BJ (cell line): ENCODE data around the gene ASH1L. TPM values are rescaled to one million over a fixed set of nuclear protein-coding genes. Genes with fewer than 3 reads are reported as not detected.
A peak's percentile ranks its signal among the peaks of the same experiment; 100 is the strongest.

Source experiments
- CTCF ChIA-PET: fragments of 350-600 bp; formaldehyde crosslinking; extraction: SDS; loops from one replicate; lab custom pipeline; 2021; ENCODE audit warnings: antibody characterized with exemption, inconsistent platforms; lab: Yijun Ruan, JAX
- POLR2A ChIA-PET: fragments of 300-600 bp; sonication (Branson Sonifier 250); formaldehyde crosslinking; extraction: SDS; loops from one replicate; lab custom pipeline; 2021; ENCODE audit warnings: antibody characterized with exemption; lab: Charles Lee
- DNase-seq: peaks from one replicate; pipeline ENCODE4 v3.0.0-alpha.2; 2011; ENCODE audit warnings: low read depth
- H3K27me3 ChIP-seq: 2 replicates; pipeline ENCODE4 v1.6.0; 2011; ENCODE audit warnings: low read length; ENCODE audit not compliant: control insufficient read depth, insufficient read depth
- H3K36me3 ChIP-seq: 2 replicates; pipeline ENCODE4 v1.5.1; 2011; ENCODE audit warnings: low read length; ENCODE audit not compliant: control insufficient read depth, insufficient read depth
- H3K4me3 ChIP-seq: 2 replicates; pipeline ENCODE4 v1.5.1; 2011; ENCODE audit warnings: low read depth, mild to moderate bottlenecking, control low read depth, low read length
- CTCF ChIP-seq: IDR thresholded peaks from 2 replicates; pipeline ENCODE4 v1.5.1; 2011; ENCODE audit warnings: low read depth, mild to moderate bottlenecking, control low read depth, inconsistent platforms, low read length, moderate library complexity; ENCODE audit not compliant: insufficient read depth
- polyA plus RNA-seq: library from polyadenylated mRNA; depleted of rRNA; stranded (reverse); fragments of >200 nt; gene quantifications from 2 replicates; pipeline ENCODE4 v1.2.3, GENCODE V29; 2011

The ASH1L gene
- polyA plus RNA-seq, 1 experiment: 20.9 TPM

- Histone ChIP-seq H3K27me3 (no peaks in the 10 kb centered on the region), H3K4me3 (no peak overlapping the region), H3K36me3 (0 out of 2 replicates have a peak, but pooled peaks cover 2% of the 10 kb centered on the region)
- TF ChIP-seq CTCF: no peak
- ChIA-PET CTCF (interaction anchor here (1.2 kb wide), 1 partner anchor 213 kb away, joined by 3 read pairs; no protein-coding TSS in a partner anchor), POLR2A (interaction anchor here (0.6 kb wide), 1 partner anchor 53 kb away, joined by 3 read pairs; no protein-coding TSS in a partner anchor)
- peak; percentile 26 for DNase-seq
Measured at GRCh38 chr1:155463865-155464650, 98.5 kb downstream of the ASH1L start.

- 0 out of 2 replicates have a peak, but pooled peaks cover 2% of the 10 kb centered on the region for H3K36me3 ChIP-seq
- H3K27me3 ChIP-seq: no peaks in the 10 kb centered on the region
- ChIA-PET CTCF (interaction anchor here (1.0 kb wide), 1 partner anchor 17 kb away, joined by 4 read pairs; no protein-coding TSS in a partner anchor), POLR2A (no interaction called here)
- no peak overlapping the region for H3K4me3 ChIP-seq
- TF ChIP-seq CTCF: no peak
- no peak for DNase-seq
Measured at GRCh38 chr1:155458111-155458510, 104.5 kb downstream of the ASH1L start.

- POLR2A ChIA-PET: no interaction called here
- DNase-seq: no peak
- no peak overlapping the region for H3K4me3 ChIP-seq
- peaks cover 5% of the 10 kb centered on the region; the same call in 1 of the 2 replicates for H3K36me3 ChIP-seq
- CTCF ChIA-PET: no interaction called here
- no peak for TF ChIP-seq CTCF
- H3K27me3 ChIP-seq: no peaks in the 10 kb centered on the region
Measured at GRCh38 chr1:155457266-155457665, 105.3 kb downstream of the ASH1L start.

GRCh38 chr1:155455588-155456195 lies 106.9 kb downstream of the ASH1L start:
- POLR2A ChIA-PET: no interaction called here
- H3K4me3 ChIP-seq: no peak overlapping the region
- CTCF ChIA-PET: interaction anchor here (1.0 kb wide), 2 partner anchors 12 to 16 kb away, joined by 3 read pairs; no protein-coding TSS in a partner anchor
- DNase-seq: no peak
- H3K27me3 ChIP-seq: no peaks in the 10 kb centered on the region
- no peak for TF ChIP-seq CTCF
- peaks cover 3% of the 10 kb centered on the region; the same call in 1 of the 2 replicates for H3K36me3 ChIP-seq

- H3K27me3 ChIP-seq: no peaks in the 10 kb centered on the region
- no peak overlapping the region for H3K4me3 ChIP-seq
- no peak for TF ChIP-seq CTCF
- ChIA-PET POLR2A (no interaction called here), CTCF (no interaction called here)
- peaks cover 3% of the 10 kb centered on the region; the same call in 1 of the 2 replicates for H3K36me3 ChIP-seq
- no peak for DNase-seq
Measured at GRCh38 chr1:155454096-155454495, 108.5 kb downstream of the ASH1L start.
